GM21360 (cell line): Measurements from ENCODE around the gene SULT2B1.

ENCODE experiments used
- ATAC-seq: cut with Tn5 transposase; IDR thresholded peaks from one replicate; pipeline ENCODE4 v1.9.1; 2021; ENCODE audit warnings: mild to moderate bottlenecking, moderate library complexity; ENCODE audit not compliant: unreplicated experiment

Gene SULT2B1

DNA sequence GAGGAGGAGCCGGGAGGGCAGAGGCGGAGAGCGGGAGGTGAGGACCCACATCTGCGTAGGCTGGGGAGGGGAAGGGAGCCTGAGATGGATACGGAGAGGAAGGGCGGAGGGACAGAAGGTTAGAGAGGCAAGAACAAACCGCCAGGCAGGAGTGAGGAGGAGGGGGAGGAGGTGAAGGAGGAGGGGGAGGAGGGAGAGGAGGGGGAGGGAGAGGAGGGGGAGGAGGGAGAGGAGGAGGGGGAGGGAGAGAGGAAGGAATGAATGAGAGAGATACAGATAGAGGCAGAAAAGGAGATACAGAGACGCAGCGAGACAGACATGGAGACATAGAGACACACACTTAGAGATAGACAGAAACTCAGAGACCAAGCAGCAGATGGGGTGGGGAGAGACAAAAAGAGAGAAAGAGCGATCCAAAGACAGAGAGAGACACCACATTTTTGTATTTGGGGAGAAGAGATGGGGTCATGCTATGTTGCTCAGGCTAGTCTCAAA lies 94.8 kb downstream of the SULT2B1 start:
- no peak for ATAC-seq

DNA sequence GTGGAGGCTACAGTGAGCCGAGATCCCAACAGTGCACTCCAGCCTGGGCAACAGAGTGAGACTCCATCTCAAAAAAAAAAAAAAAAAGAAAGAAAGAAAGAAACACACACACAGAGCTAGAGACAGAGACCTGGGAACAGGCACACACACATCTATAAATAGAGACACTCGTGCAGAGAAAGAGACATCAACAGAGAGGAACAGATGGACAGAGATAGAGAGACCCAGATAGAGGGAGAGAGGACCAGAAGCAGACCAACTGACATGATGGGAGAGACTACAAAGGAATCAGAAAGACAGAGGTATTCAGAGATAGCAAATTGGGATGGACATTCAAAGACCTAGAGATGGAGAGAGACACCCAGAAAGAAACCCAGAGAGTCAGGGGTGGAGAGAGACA lies 96.2 kb downstream of the SULT2B1 start:
- no peak for ATAC-seq
